ENCODE results near the gene APOOL.

GRCh38 chrX:85112293-85112692 is 108.6 kb downstream of the APOOL start:
- TF ChIP-seq, protein P1, sequence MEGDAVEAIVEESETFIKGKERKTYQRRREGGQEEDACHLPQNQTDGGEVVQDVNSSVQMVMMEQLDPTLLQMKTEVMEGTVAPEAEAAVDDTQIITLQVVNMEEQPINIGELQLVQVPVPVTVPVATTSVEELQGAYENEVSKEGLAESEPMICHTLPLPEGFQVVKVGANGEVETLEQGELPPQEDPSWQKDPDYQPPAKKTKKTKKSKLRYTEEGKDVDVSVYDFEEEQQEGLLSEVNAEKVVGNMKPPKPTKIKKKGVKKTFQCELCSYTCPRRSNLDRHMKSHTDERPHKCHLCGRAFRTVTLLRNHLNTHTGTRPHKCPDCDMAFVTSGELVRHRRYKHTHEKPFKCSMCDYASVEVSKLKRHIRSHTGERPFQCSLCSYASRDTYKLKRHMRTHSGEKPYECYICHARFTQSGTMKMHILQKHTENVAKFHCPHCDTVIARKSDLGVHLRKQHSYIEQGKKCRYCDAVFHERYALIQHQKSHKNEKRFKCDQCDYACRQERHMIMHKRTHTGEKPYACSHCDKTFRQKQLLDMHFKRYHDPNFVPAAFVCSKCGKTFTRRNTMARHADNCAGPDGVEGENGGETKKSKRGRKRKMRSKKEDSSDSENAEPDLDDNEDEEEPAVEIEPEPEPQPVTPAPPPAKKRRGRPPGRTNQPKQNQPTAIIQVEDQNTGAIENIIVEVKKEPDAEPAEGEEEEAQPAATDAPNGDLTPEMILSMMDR (IDR thresholded peaks at IDR 0.05; ENCODE audit: low read length), result no peak
- no peak for TF ChIP-seq EZH2 (IDR thresholded peaks at IDR 0.05; ENCODE audit: borderline replicate concordance, low read length)

All from OCI-LY1 (cell line).